Spinal cord (tissue), 10 donors: ENCODE measurements around the gene FGD6. TPM values are rescaled to one million over a fixed set of nuclear protein-coding genes. Genes with fewer than 3 reads are reported as not detected.
A peak's percentile ranks its signal among the peaks of the same experiment; 100 is the strongest.

Experiments used
- DNase-seq, 6 donors: peaks; one replicate each; pipeline versions ENCODE4 v3.0.0 to v3.0.0-alpha.2; 2013 to 2015; ENCODE audit warnings: low spot score in 6 of 6, low read depth in 4 of 6
- H3K27ac ChIP-seq: one replicate; pipeline ENCODE4 v1.5.1; 2013; ENCODE audit warnings: low read depth, low read length, control low read depth
- H3K27me3 ChIP-seq: one replicate; pipeline ENCODE4 v1.6.1; 2013; ENCODE audit warnings: low read length; ENCODE audit not compliant: control insufficient read depth, insufficient read depth
- H3K36me3 ChIP-seq: one replicate; pipeline ENCODE4 v1.6.1; 2013; ENCODE audit warnings: low read length; ENCODE audit not compliant: control insufficient read depth, insufficient read depth
- H3K4me1 ChIP-seq: one replicate; pipeline ENCODE4 v1.6.1; 2013; ENCODE audit warnings: low read length; ENCODE audit not compliant: control insufficient read depth, insufficient read depth
- H3K4me3 ChIP-seq: one replicate; pipeline ENCODE4 v1.5.1; 2013; ENCODE audit warnings: low read depth, low read length, control low read depth
- H3K9me3 ChIP-seq: one replicate; pipeline ENCODE4 v1.6.1; 2013; ENCODE audit warnings: low read length; ENCODE audit not compliant: control insufficient read depth, insufficient read depth
- WGBS: methylation state at CpG from one replicate; pipeline ENCODE4 v1.1.5; 2013; ENCODE audit warnings: missing lambda C conversion rate; ENCODE audit not compliant: insufficient coverage; 5-methylcytosine and 5-hydroxymethylcytosine counted together
- polyA plus RNA-seq, 2 donors: library from polyadenylated mRNA; unstranded; fragments of 120-200 nt; gene quantifications; one replicate each; pipeline ENCODE4 v1.2.1, GENCODE V29; 2013; ENCODE audit not compliant: insufficient read length in 2 of 2
- total RNA-seq, 2 donors: library from RNA; depleted of rRNA in 1 of 2; stranded (reverse); fragments of 120-200 nt in 1 of 2; fragments of >200 nt in 1 of 2; gene quantifications; one replicate each; pipeline versions ENCODE4 v1.2.3 to v1.2.4, GENCODE V29; 2013 to 2014
- donor health status: healthy.

The FGD6 gene
- total and polyA plus RNA-seq, 4 donors: 6.1 to 42.9 (median 15.2) TPM

- Histone ChIP-seq H3K27me3 (no peaks in the 10 kb centered on the region), H3K27ac (no peak overlapping the region), H3K4me1 (peaks cover 3% of the 10 kb centered on the region), H3K36me3 (peaks cover 17% of the 10 kb centered on the region), H3K9me3 (no peaks in the 10 kb centered on the region), H3K4me3 (no peak overlapping the region)
- 98% methylated on average over 5 of the region's 8 CpGs for whole genome bisulfite sequencing
- no peak for DNase-seq
Measured at GRCh38 chr12:95224202-95225170, 7.2 kb upstream of the FGD6 start.

GRCh38 chr12:95220726-95221125 lies 3.5 kb upstream of the FGD6 start:
- no peaks in the 10 kb centered on the region for H3K9me3 ChIP-seq
- DNase-seq: no peak
- H3K36me3 ChIP-seq: peaks cover 16% of the 10 kb centered on the region
- no peak overlapping the region for H3K4me3 ChIP-seq
- peaks cover 3% of the 10 kb centered on the region for H3K4me1 ChIP-seq
- no peak overlapping the region for H3K27ac ChIP-seq
- no peaks in the 10 kb centered on the region for H3K27me3 ChIP-seq

- Histone ChIP-seq H3K4me1 (peaks cover 3% of the 10 kb centered on the region), H3K9me3 (no peaks in the 10 kb centered on the region), H3K36me3 (peaks cover 12% of the 10 kb centered on the region), H3K4me3 (no peak overlapping the region), H3K27me3 (no peaks in the 10 kb centered on the region), H3K27ac (no peak overlapping the region)
- 82% methylated on average over 2 of the region's 4 CpGs for WGBS
- DNase-seq: no peak
Measured at GRCh38 chr12:95220190-95220589, 2.9 kb upstream of the FGD6 start.

GRCh38 chr12:95218150-95219133 lies 1.2 kb upstream of the FGD6 start:
- 1% methylated on average over 27 of the region's 35 CpGs for WGBS
- no peaks in the 10 kb centered on the region for H3K4me1 ChIP-seq
- H3K4me3 ChIP-seq: peak overlapping the region; percentile 81
- no peaks in the 10 kb centered on the region for H3K27me3 ChIP-seq
- no peaks in the 10 kb centered on the region for H3K36me3 ChIP-seq
- H3K27ac ChIP-seq: peak overlapping the region; percentile 98
- peak in 5 of 6 donors; percentile 40 to 89 (median 78) for DNase-seq
- H3K9me3 ChIP-seq: no peaks in the 10 kb centered on the region

- Histone ChIP-seq H3K4me1 (no peaks in the 10 kb centered on the region), H3K27ac (peak overlapping the region; percentile 88), H3K27me3 (no peaks in the 10 kb centered on the region), H3K4me3 (peak overlapping the region; percentile 81), H3K36me3 (no peaks in the 10 kb centered on the region), H3K9me3 (no peaks in the 10 kb centered on the region)
- peak in 4 of 6 donors; percentile 7 to 29 (median 18) for DNase-seq
- under 1% methylated on average over 44 of the region's 45 CpGs for WGBS
Measured at GRCh38 chr12:95216711-95217376, 423 bp downstream of the FGD6 start.

GRCh38 chr12:95215949-95216348 lies 1.3 kb downstream of the FGD6 start:
- no peaks in the 10 kb centered on the region for H3K27me3 ChIP-seq
- no peaks in the 10 kb centered on the region for H3K36me3 ChIP-seq
- no peaks in the 10 kb centered on the region for H3K4me1 ChIP-seq
- no CpG with 5 or more reads among the region's 1 CpG for WGBS
- H3K9me3 ChIP-seq: no peaks in the 10 kb centered on the region
- H3K4me3 ChIP-seq: peak overlapping the region; percentile 81
- peak overlapping the region; percentile 88 for H3K27ac ChIP-seq
- peak in 1 of 6 donors; percentile 43 for DNase-seq

- no peaks in the 10 kb centered on the region for H3K27me3 ChIP-seq
- no peaks in the 10 kb centered on the region for H3K4me1 ChIP-seq
- H3K9me3 ChIP-seq: no peaks in the 10 kb centered on the region
- H3K27ac ChIP-seq: no peak overlapping the region
- no peak overlapping the region for H3K4me3 ChIP-seq
- peak in 1 of 6 donors; percentile 22 for DNase-seq
- H3K36me3 ChIP-seq: no peaks in the 10 kb centered on the region
- no CpG with 5 or more reads among the region's 3 CpGs for WGBS
Measured at GRCh38 chr12:95214466-95214865, 2.8 kb downstream of the FGD6 start.

GRCh38 chr12:95213928-95214327 lies 3.3 kb downstream of the FGD6 start:
- no peak for DNase-seq
- Histone ChIP-seq H3K36me3 (no peaks in the 10 kb centered on the region), H3K27ac (peak overlapping the region; percentile 22), H3K4me1 (no peaks in the 10 kb centered on the region), H3K27me3 (no peaks in the 10 kb centered on the region), H3K4me3 (no peak overlapping the region), H3K9me3 (no peaks in the 10 kb centered on the region)
- WGBS: 44% methylated on average over 1 of the region's 1 CpG

- no peaks in the 10 kb centered on the region for H3K36me3 ChIP-seq
- no peak overlapping the region for H3K4me3 ChIP-seq
- H3K27ac ChIP-seq: no peak overlapping the region
- DNase-seq: no peak
- no peaks in the 10 kb centered on the region for H3K9me3 ChIP-seq
- H3K27me3 ChIP-seq: no peaks in the 10 kb centered on the region
- no CpG with 5 or more reads among the region's 4 CpGs for WGBS
- H3K4me1 ChIP-seq: no peaks in the 10 kb centered on the region
Measured at GRCh38 chr12:95213119-95213518, 4.1 kb downstream of the FGD6 start.
